Hypothalamus (tissue), 51 donors: Measurements from ENCODE around the gene MBD3L4.
"Not testable (repeated sequence)": the region's sequence is repeated elsewhere in the genome, so short reads cannot be mapped to it uniquely, and the experiment has no call there.

Source experiments
- DNase-seq, 51 donors: peaks; one replicate each; lab custom pipeline; 2025; lab: John Stamatoyannopoulos, UW

The MBD3L4 gene

GRCh38 chr19:7051421-7051820 lies 11.4 kb upstream of the MBD3L4 start:
- DNase-seq: not testable (repeated sequence)

- DNase-seq: not testable (repeated sequence)
Observed at GRCh38 chr19:7049021-7049420, 9.0 kb upstream of the MBD3L4 start, which contains the start of gene MBD3L2. Gene MBD3L2, plus strand, starts transcription at chr19:7049321. Its CDS starts 53 bp downstream, at chr19:7049374.

- DNase-seq: not testable (repeated sequence)
Observed at GRCh38 chr19:7041563-7041962, 1.6 kb upstream of the MBD3L4 start.

- DNase-seq: not testable (repeated sequence)
Observed at GRCh38 chr19:7030278-7030677, 9.7 kb downstream of the MBD3L4 start, which contains the start of gene MBD3L5. Gene MBD3L5, plus strand, starts transcription at chr19:7030578. Its CDS starts 34 bp downstream, at chr19:7030612.

GRCh38 chr19:7028790-7029189 lies 11.2 kb downstream of the MBD3L4 start:
- not testable (repeated sequence) for DNase-seq

- not testable (repeated sequence) for DNase-seq
Observed at GRCh38 chr19:7021331-7021730, 18.6 kb downstream of the MBD3L4 start, which contains the start of gene MBD3L2B. Gene MBD3L2B, minus strand, starts transcription at chr19:7021431. Its CDS starts 34 bp downstream, at chr19:7021397.

- DNase-seq: no peak
Observed at GRCh38 chr19:7018828-7019227, 21.2 kb downstream of the MBD3L4 start.

GRCh38 chr19:7013678-7014077 lies 26.3 kb downstream of the MBD3L4 start:
- DNase-seq: no peak

- DNase-seq: no peak
Observed at GRCh38 chr19:7010722-7011593, 29.0 kb downstream of the MBD3L4 start.

GRCh38 chr19:7007859-7008258 lies 32.1 kb downstream of the MBD3L4 start:
- no peak for DNase-seq

GRCh38 chr19:7006135-7006704 lies 33.8 kb downstream of the MBD3L4 start:
- DNase-seq: no peak

- DNase-seq: peak in 1 of 51 donors; percentile 3
Observed at GRCh38 chr19:7004313-7004931, 35.6 kb downstream of the MBD3L4 start.

- no peak for DNase-seq
Observed at GRCh38 chr19:7000816-7001215, 39.2 kb downstream of the MBD3L4 start.

GRCh38 chr19:7000333-7000732 lies 39.6 kb downstream of the MBD3L4 start:
- no peak for DNase-seq

GRCh38 chr19:6999933-7000332 lies 40.0 kb downstream of the MBD3L4 start:
- DNase-seq: no peak

GRCh38 chr19:6997679-6998445 lies 42.1 kb downstream of the MBD3L4 start:
- DNase-seq: no peak

- no peak for DNase-seq
Observed at GRCh38 chr19:6996810-6997209, 43.2 kb downstream of the MBD3L4 start.

GRCh38 chr19:6995054-6995453 lies 44.9 kb downstream of the MBD3L4 start:
- DNase-seq: no peak

GRCh38 chr19:6988257-6988656 lies 51.7 kb downstream of the MBD3L4 start:
- DNase-seq: no peak

GRCh38 chr19:6987850-6988249 lies 52.1 kb downstream of the MBD3L4 start:
- DNase-seq: no peak
